GM10847 (cell line): ENCODE results near the gene PRKACG.

ENCODE experiments used
- POLR2A ChIP-seq: IDR thresholded peaks from 2 replicates; pipeline ENCODE4 v1.6.1; 2011; ENCODE audit not compliant: insufficient read length; ENCODE audit errors: extremely low read depth

The PRKACG gene

GRCh38 chr9:69034071-69034470 lies 20.2 kb upstream of the PRKACG start:
- TF ChIP-seq POLR2A, result no peak

- TF ChIP-seq POLR2A, result no peak
Measured at GRCh38 chr9:69030851-69031645, 17.1 kb upstream of the PRKACG start.

- TF ChIP-seq POLR2A, result no peak
Measured at GRCh38 chr9:69029535-69029934, 15.6 kb upstream of the PRKACG start.

- no peak for TF ChIP-seq POLR2A
Measured at GRCh38 chr9:69028754-69029153, 14.8 kb upstream of the PRKACG start.

- TF ChIP-seq POLR2A, result no peak
Measured at GRCh38 chr9:69027355-69028097, 13.6 kb upstream of the PRKACG start.

- TF ChIP-seq POLR2A, result no peak
Measured at GRCh38 chr9:69023650-69024049, 9.7 kb upstream of the PRKACG start.

- TF ChIP-seq POLR2A, result no peak
Measured at GRCh38 chr9:69020301-69021145, 6.6 kb upstream of the PRKACG start.

GRCh38 chr9:69019808-69020207 lies 5.9 kb upstream of the PRKACG start:
- no peak for TF ChIP-seq POLR2A

- TF ChIP-seq POLR2A, result no peak
Measured at GRCh38 chr9:69018737-69019136, 4.8 kb upstream of the PRKACG start.

GRCh38 chr9:69016191-69017096 lies 2.5 kb upstream of the PRKACG start:
- no peak for TF ChIP-seq POLR2A

- TF ChIP-seq POLR2A, result no peak
Measured at GRCh38 chr9:69013382-69013727, 558 bp downstream of the PRKACG start.

- no peak for TF ChIP-seq POLR2A
Measured at GRCh38 chr9:69012696-69013381, 1.1 kb downstream of the PRKACG start.

GRCh38 chr9:69009708-69010107 lies 4.2 kb downstream of the PRKACG start:
- TF ChIP-seq POLR2A, result no peak

GRCh38 chr9:69004836-69005235 lies 9.1 kb downstream of the PRKACG start:
- TF ChIP-seq POLR2A, result no peak
